GM18511 (cell line): Measurements from ENCODE around the gene EFNA5.
"Not testable (repeated sequence)": the region's sequence is repeated elsewhere in the genome, so short reads cannot be mapped to it uniquely, and the experiment has no call there.

Experiments
- ATAC-seq: cut with Tn5 transposase; IDR thresholded peaks from one replicate; pipeline ENCODE4 v1.9.1; 2021; ENCODE audit warnings: mild to moderate bottlenecking, moderate library complexity; ENCODE audit not compliant: unreplicated experiment

The EFNA5 gene

GRCh38 chr5:107466233-107466769, 204.4 kb downstream of the EFNA5 start:
- no peak for ATAC-seq

- ATAC-seq, result no peak
Observed at GRCh38 chr5:107464876-107465275, 205.9 kb downstream of the EFNA5 start.

- ATAC-seq, result peak; percentile 64
Observed at GRCh38 chr5:107464416-107464815, 206.3 kb downstream of the EFNA5 start.

GRCh38 chr5:107463731-107464130, 207.0 kb downstream of the EFNA5 start:
- no peak for ATAC-seq

- no peak for ATAC-seq
Observed at GRCh38 chr5:107461770-107462169, 209.0 kb downstream of the EFNA5 start.

GRCh38 chr5:107460789-107461188, 209.9 kb downstream of the EFNA5 start:
- no peak for ATAC-seq

GRCh38 chr5:107459605-107460004, 211.1 kb downstream of the EFNA5 start:
- ATAC-seq, result no peak

- no peak for ATAC-seq
Observed at GRCh38 chr5:107458322-107458721, 212.4 kb downstream of the EFNA5 start.

- ATAC-seq, result no peak
Observed at GRCh38 chr5:107457881-107458280, 212.9 kb downstream of the EFNA5 start.

- ATAC-seq, result no peak
Observed at GRCh38 chr5:107457138-107457537, 213.6 kb downstream of the EFNA5 start.

GRCh38 chr5:107456281-107456715, 214.4 kb downstream of the EFNA5 start:
- ATAC-seq, result peak; percentile 89

GRCh38 chr5:107455111-107455544, 215.6 kb downstream of the EFNA5 start:
- no peak for ATAC-seq

GRCh38 chr5:107451827-107452226, 218.9 kb downstream of the EFNA5 start:
- ATAC-seq, result not testable (repeated sequence)

GRCh38 chr5:107451028-107451427, 219.7 kb downstream of the EFNA5 start:
- ATAC-seq, result no peak

GRCh38 chr5:107450531-107450930, 220.2 kb downstream of the EFNA5 start:
- no peak for ATAC-seq

GRCh38 chr5:107449369-107449768, 221.4 kb downstream of the EFNA5 start:
- ATAC-seq, result no peak

GRCh38 chr5:107447587-107447986, 223.2 kb downstream of the EFNA5 start:
- no peak for ATAC-seq

- no peak for ATAC-seq
Observed at GRCh38 chr5:107446972-107447371, 223.8 kb downstream of the EFNA5 start.

- ATAC-seq, result no peak
Observed at GRCh38 chr5:107444300-107444699, 226.4 kb downstream of the EFNA5 start.

- no peak for ATAC-seq
Observed at GRCh38 chr5:107443897-107444296, 226.8 kb downstream of the EFNA5 start.

GRCh38 chr5:107442452-107442851, 228.3 kb downstream of the EFNA5 start:
- ATAC-seq, result no peak

GRCh38 chr5:107439832-107440231, 230.9 kb downstream of the EFNA5 start:
- no peak for ATAC-seq

GRCh38 chr5:107437986-107438510, 232.7 kb downstream of the EFNA5 start:
- no peak for ATAC-seq
